Panc1 (cell line): Measurements from ENCODE around the gene PMPCA. TPM values are rescaled to one million over a fixed set of nuclear protein-coding genes. Genes with fewer than 3 reads are reported as not detected.

ENCODE experiments used
- ATAC-seq: fragments of 200-7000 bp; cut with Tn5 transposase; 2 replicates; pipeline ENCODE4 v1.9.1; 2020; ENCODE audit warnings: mild to moderate bottlenecking, moderate library complexity
- BruUV-seq: library from RNA; stranded (reverse); fragments of 400-500 nt; replicated peaks from 2 replicates; lab custom pipeline; 2021; lab: Mats Ljungman, UMichigan
- CTCF ChIA-PET: fragments of 300-600 bp; sonication (Branson Sonifier 250); formaldehyde crosslinking; loops from one replicate; lab custom pipeline; 2022; ENCODE audit warnings: antibody characterized with exemption; lab: Charles Lee
- POLR2A ChIA-PET: fragments of 300-600 bp; sonication (Branson Sonifier 250); formaldehyde crosslinking; loops from one replicate; lab custom pipeline; 2022; ENCODE audit warnings: antibody characterized with exemption; lab: Charles Lee
- DNase-seq: peaks from one replicate; pipeline ENCODE4 v3.0.0-alpha.2; 2010; ENCODE audit warnings: low read depth, low spot score
- H3K27ac ChIP-seq: 2 replicates; pipeline ENCODE4 v1.5.1; 2011; ENCODE audit warnings: mild to moderate bottlenecking, low read length, inconsistent platforms
- H3K27me3 ChIP-seq: fragments of 200-500 bp; sonication (Bioruptor generic); 2 replicates; pipeline ENCODE4 v1.6.0; 2014; ENCODE audit warnings: low read length, inconsistent platforms; ENCODE audit not compliant: control insufficient read depth, insufficient read depth
- H3K36me3 ChIP-seq: fragments of 200-500 bp; sonication (Bioruptor generic); 2 replicates; pipeline ENCODE4 v1.5.1; 2014; ENCODE audit warnings: inconsistent platforms, mild to moderate bottlenecking, low read length, moderate library complexity; ENCODE audit not compliant: control insufficient read depth, insufficient read depth
- H3K4me1 ChIP-seq: 2 replicates; pipeline ENCODE4 v1.5.1; 2011; ENCODE audit warnings: inconsistent platforms, mild to moderate bottlenecking, low read length, moderate library complexity; ENCODE audit not compliant: control insufficient read depth, insufficient read depth
- H3K4me3 ChIP-seq, 2 experiments: 2 replicates each; pipeline ENCODE4 v1.5.1; 2011 to 2012; ENCODE audit warnings: low read depth in 2 of 2, low read length in 2 of 2, mild to moderate bottlenecking in 2 of 2, inconsistent platforms in 1 of 2, moderate library complexity in 1 of 2
- H3K9me3 ChIP-seq: fragments of 200-500 bp; sonication (Bioruptor generic); 2 replicates; pipeline ENCODE4 v1.5.1; 2014; ENCODE audit warnings: low read depth, mild to moderate bottlenecking, inconsistent platforms, low read length, moderate library complexity; ENCODE audit not compliant: control insufficient read depth, insufficient read depth
- CTCF ChIP-seq: fragments of 450-650 bp; IDR thresholded peaks from 2 replicates; pipeline ENCODE4 v1.5.1; 2017; ENCODE audit warnings: mild to moderate bottlenecking
- POLR2AphosphoS5 ChIP-seq: IDR thresholded peaks from 2 replicates; pipeline ENCODE4 v1.6.1; 2012; ENCODE audit warnings: mild to moderate bottlenecking, low read depth, low read length, moderate library complexity
- REST ChIP-seq, 2 experiments: IDR thresholded peaks; 2 replicates each; pipeline ENCODE4 v1.6.1; 2011 to 2012; ENCODE audit warnings: low read depth in 2 of 2, control low read depth in 1 of 2, low read length in 1 of 2, mild to moderate bottlenecking in 1 of 2, moderate library complexity in 1 of 2; ENCODE audit not compliant: insufficient read depth in 1 of 2
- SIN3A ChIP-seq: IDR thresholded peaks from 2 replicates; pipeline ENCODE4 v1.6.1; 2012; ENCODE audit warnings: low read depth, mild to moderate bottlenecking, low read length, moderate library complexity, borderline replicate concordance; ENCODE audit not compliant: insufficient read depth
- TCF7L2 ChIP-seq: IDR thresholded peaks from 2 replicates; pipeline ENCODE4 v1.6.1; 2011; ENCODE audit warnings: mild to moderate bottlenecking, low read depth, low read length, inconsistent platforms
- in situ Hi-C: cut with HindIII; loops from 2 replicates; pipeline ENCODE4 v1.10.0; 2016; ENCODE audit warnings: low sequenced_read_pairs, low pct_unique_long_range_greater_than_20kb
- intact Hi-C: fragments of 100-400 bp; cut with micrococcal nuclease; formaldehyde crosslinking; loops from one replicate; pipeline ENCODE4 v1.10.0; 2022; ENCODE audit not compliant: unreplicated experiment
- total RNA-seq: library from RNA; stranded (reverse); gene quantifications from one replicate; pipeline ENCODE4 v1.2.1, GENCODE V29; 2021; ENCODE audit not compliant: unreplicated experiment

Gene PMPCA
- total RNA-seq, 1 experiment from 2014 or later: 60.9 TPM

- Histone ChIP-seq H3K4me3 (no peak overlapping the region), H3K27me3 (no peaks in the 10 kb centered on the region), H3K27ac (no peak overlapping the region), H3K9me3 (no peaks in the 10 kb centered on the region), H3K4me1 (no peaks in the 10 kb centered on the region), H3K36me3 (peaks cover 5% of the 10 kb centered on the region)
- intact Hi-C loops: no loop called here
- TF ChIP-seq CTCF (no peak), TCF7L2 (no peak), SIN3A (no peak), POLR2AphosphoS5 (no peak)
- ATAC-seq: no peak
- in situ Hi-C loops: no loop called here
- ChIA-PET POLR2A (no interaction called here), CTCF (no interaction called here)
- DNase-seq: no peak
- BruUV-seq: no TSS peak
Observed at GRCh38 chr9:136457326-136457725, 46.9 kb downstream of the PMPCA start.

DNA sequence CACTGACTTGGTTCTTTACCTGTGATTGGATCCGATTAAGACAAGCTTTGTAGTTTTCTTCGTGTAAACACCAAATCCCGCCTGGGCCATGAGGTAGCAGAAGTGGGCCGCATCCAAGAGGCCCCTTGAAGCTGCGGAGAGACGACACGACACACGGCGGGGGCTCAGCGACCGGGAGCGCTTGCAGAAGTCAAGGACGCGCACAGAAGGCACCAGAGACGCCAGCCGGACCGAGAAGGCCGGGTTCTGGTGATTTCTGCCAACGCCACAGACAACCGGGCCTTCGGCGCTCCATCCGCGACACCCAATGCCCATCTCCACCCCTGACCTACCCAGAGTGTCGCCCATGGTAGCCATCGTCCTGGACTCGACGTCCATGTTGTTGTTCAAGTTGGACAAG is 49.0 kb downstream of the PMPCA start:
- H3K36me3 ChIP-seq: peaks cover 11% of the 10 kb centered on the region
- DNase-seq (no peak), ATAC-seq (no peak)
- no peaks in the 10 kb centered on the region for H3K4me1 ChIP-seq
- no peak overlapping the region for H3K4me3 ChIP-seq
- no peak for TF ChIP-seq POLR2AphosphoS5
- no peak for TF ChIP-seq SIN3A
- no peak for TF ChIP-seq TCF7L2
- TF ChIP-seq CTCF: no peak
- TF ChIP-seq REST (IDR thresholded peaks at IDR 0.05; ENCODE audit: insufficient read depth in 1 of 2, low read depth in 2 of 2, low read length in 1 of 2): no peak
- intact Hi-C loops (no loop called here), in situ Hi-C loops (no loop called here)
- ChIA-PET CTCF (no interaction called here), POLR2A (no interaction called here)
- BruUV-seq: no TSS peak
- no peaks in the 10 kb centered on the region for H3K27me3 ChIP-seq
- no peaks in the 10 kb centered on the region for H3K9me3 ChIP-seq
- H3K27ac ChIP-seq: no peak overlapping the region
